ENCODE results near the gene TRPM1.

The TRPM1 gene

DNA sequence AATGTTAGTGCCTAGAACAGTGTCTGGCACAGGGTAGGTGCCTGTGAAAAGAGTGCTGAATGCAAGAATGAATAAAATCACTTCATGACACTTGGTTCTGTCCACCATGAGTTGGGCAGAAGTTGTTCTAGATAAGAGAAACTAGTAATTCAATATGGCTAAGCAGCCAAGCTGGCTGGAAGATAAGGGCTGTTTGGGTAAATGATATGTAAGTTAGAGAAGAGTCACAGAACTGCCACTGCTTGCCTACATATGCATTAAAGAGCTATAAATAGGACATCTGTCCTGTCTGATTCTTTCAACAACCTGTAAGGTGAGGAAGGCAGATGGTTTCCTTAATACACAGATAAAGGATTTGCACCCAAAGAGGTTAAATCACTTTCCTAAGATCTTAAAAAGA is 123.2 kb downstream of the TRPM1 start:
- no peak for DNase-seq (ENCODE audit: low read depth in 2 of 2)

DNA sequence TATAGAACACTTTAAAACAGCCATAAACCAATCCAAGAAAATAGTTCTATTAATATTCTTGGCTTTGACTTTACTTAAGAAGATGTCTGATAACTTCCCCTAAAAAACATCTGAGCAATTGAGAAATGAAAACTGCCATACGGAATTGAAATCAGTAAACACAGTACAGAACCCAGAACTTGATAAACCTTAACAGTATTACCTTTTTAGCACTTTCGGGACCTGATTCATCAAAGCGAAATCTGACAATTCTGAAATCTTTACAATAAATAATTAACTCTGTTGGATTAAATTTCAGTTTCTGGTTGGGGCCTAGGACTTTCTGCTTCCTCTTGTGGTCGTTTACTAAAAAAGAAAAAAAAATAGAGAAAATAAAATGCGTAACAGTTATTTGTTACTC is 127.4 kb downstream of the TRPM1 start:
- DNase-seq (ENCODE audit: low read depth in 2 of 2): no peak

DNA sequence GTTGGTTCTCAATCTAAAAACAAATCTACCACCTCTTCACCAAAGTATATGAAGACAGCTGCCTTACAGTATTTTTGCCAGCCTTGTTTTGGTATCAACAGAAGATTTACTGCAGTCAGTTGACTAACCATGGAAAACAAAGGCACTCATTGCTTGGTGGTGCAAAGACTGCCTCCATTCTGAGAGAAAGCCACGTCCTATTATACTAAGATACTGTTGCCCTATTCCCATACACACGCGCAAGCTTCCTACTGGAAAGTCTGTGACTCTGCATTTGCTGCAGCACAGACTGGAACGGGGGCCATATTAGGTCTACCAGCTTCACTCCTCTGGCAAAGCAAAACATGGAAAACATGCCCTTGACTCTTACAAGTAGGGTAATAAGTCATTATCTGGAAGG is 128.1 kb downstream of the TRPM1 start:
- DNase-seq (ENCODE audit: low read depth in 2 of 2): no peak

DNA sequence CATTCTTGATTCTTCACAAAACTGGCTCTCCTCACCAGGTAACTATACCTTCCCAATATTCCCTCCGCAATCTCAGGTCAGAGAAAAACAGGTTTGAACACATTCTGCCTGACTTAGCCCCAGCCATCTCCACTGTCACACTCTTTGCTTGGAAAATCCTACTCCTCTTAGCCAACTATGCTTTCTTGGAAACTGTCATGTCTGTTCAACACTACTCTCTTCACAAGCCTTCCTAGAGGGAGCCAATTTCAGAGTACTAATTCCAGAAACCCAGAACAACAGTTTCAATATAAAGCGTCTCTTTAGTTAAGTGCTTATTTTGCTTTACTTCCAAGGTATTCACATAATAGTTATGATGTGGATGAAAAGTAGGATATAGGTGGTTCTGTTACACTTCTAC is 131.8 kb downstream of the TRPM1 start:
- no peak for DNase-seq (ENCODE audit: low read depth in 2 of 2)

DNA sequence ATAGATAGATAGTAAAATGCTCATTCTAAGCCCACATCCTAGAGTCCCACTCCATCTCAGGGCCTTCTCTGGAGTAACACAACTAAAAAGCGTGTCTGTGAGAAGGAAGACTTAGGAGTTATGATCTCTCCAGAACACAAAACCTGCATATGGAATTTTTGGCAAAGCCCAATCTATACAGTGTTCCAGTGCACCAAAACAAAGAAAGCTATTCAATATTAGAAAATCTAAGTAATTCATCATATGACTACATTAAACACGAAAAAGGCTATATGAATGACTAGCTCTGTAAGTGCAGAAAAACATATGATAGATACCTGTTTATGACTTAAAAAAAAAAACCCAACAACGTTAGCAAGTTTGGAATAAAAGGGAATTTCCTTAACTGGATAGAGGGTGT is 137.8 kb downstream of the TRPM1 start:
- no peak for DNase-seq (ENCODE audit: low read depth in 2 of 2)

DNA sequence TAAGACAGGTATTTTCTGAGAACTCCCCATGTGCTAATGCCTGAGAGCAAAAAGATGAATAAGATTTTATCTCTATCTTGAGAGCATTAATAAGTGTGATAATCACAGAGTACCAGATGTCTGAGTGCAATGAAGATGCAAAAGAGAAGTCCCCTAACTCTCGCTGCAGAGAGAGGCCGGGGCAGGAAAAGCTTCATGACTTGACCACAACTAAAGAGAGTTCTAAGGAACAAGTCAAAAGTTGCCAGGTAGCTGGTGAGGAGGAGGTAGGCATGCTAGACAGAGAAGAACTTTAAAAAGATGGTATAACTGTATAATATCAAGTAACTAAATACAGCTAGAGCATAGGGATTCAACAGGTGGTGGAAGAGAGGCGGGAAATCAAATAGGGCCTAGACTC is 138.9 kb downstream of the TRPM1 start:
- DNase-seq (ENCODE audit: low read depth in 2 of 2): no peak

DNA sequence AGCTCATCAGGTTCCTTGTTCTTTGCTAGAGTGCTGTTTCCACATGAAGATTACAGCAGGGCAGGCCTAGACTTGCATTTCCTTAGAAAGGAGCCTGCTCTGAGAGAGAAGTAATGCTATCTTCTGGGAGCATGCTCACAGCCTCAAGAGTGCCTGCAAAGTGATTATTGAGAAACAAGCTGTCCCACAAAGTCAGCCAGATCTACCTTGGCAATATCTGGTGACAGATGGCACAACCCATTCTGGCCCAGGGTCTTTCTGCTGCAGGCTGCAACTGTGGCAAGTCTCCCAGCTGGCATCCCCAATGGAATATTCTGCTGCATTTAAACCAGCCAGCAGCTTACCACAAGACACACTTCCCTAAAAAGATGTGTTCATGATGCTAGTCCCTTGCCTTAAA is 139.4 kb downstream of the TRPM1 start:
- DNase-seq (ENCODE audit: low read depth in 2 of 2): no peak

DNA sequence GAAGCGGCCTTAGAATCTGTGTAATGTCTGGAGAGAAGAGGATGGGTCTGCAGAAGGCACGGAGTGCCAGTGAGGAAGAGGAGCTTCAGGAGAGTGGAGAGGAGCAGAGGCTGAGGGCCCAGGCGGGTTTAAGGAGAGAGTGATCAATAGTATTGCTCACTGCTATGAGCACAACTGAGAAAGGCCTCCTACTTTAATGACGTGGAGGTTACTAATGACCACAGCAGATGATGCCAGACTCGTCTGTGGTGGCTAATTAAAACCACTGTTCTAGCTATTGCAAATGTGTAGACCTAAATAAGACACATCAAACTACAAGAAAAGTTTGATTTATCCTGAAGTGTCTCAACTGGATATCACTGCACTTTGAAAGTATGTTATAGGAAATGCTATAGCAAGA is 143.3 kb downstream of the TRPM1 start:
- no peak for DNase-seq (ENCODE audit: low read depth in 2 of 2)

DNA sequence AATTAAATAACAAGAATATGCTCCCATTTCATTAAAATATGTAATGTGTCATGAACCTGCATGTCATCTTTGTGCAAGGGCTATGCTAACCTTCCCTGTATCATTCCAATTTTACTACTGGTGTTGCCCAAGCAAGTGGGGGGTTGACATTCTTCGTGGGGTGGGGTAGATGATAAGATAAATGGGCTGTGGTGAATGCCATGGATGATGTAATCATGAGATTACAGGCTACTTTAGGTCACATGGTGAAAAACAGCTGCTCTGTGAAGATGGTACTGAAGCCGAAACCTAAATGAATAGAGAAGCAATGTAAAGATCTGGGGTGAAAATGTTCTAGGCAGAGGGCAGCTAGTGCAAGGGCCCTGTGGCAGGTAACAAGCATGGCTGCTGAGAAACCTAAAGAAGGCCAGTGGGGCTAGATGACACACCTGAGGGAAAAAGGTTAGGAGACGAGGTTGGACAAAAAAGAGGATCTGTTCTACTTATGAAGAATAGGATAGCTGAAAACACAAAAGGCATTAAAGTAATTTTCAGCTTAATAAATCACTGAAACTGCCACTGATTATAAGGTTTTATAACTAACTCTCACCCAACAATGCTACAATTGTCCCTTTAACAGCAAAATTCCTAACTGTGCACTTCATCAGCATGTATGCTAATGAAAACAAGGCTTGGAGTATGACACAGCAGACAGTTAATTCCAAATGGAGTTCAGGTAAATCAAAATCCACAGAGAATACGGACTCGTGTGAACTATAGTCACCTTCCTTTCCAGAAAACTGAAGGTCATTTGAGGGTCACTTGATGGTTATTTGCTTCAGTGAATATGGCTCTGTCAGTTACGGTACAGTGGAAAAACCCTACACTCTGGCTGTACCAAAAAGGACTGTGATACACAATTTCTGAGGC is 145.1 kb downstream of the TRPM1 start:
- no peak for DNase-seq (ENCODE audit: low read depth in 2 of 2)

DNA sequence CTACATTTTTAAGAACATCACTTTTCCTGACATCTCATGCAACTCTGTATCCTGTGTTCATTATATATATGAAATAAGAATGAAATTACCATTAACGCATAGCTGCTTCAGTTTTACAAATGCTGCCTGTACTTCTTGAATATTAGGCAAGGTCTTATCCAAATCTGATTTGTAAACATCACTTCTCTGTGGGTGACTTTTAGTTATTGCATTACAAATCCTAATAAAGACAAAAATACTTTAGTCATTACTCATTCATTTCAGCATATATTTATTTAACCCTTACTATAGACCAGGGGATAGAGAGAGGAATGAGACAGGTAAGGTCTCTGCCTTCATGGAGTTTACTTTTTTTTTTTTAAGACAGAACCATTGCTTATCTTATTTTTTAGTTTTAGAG is 146.9 kb downstream of the TRPM1 start:
- DNase-seq (ENCODE audit: low read depth in 2 of 2): no peak

DNA sequence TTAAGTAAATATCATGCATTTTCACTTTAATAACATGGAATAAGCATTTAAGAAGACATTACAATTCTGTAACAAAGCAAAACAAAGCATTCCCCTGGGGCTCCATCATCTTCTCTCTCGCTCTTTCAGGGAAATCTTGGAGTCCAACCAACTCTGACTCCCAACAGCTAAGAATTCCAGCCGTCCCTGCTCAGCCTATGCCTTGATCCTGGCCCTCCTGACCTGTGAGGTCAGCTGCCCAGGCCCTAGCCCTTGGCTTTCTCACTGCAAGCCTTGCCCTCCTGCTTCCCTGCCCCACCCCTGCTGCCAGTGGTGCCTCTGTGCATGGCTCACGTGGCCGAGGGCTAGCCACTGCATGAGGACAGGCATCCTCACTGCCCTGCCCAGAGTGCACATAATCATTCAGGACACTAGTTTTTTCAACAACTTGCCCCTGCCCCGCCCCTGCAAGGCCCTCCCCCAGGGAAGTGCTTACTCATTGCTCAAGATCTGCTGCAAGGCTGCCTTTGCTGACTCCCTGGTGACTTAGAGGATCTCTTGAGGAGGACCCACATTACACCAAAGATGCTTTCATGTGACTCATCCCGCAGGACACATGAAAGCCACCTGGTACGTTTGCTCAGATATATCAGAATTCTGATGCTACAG is 147.7 kb downstream of the TRPM1 start:
- DNase-seq (ENCODE audit: low read depth in 2 of 2): peak; percentile 4 to 7

DNA sequence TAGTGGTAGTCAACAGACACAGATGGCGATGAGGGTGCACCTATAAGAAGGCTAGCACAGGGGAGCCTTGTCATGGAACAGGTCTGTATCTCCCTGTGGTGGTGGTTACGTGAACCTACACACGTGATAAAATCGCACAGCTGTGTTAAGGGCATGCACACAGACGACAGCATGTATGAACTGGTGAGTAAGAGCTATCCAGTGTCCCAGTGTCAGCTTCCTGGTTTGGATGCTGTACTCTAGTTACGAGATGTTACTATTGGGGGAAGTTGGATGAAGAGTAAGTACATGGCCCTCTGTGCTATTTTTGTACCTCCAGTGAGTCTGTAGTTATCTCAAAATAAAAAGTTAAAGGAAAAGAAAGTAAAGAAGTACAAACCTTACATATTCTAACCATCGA is 148.3 kb downstream of the TRPM1 start:
- no peak for DNase-seq (ENCODE audit: low read depth in 2 of 2)
